H1 (cell line): Measurements from ENCODE around the gene ITPK1. TPM values are rescaled to one million over a fixed set of nuclear protein-coding genes. Genes with fewer than 3 reads are reported as not detected.

Source experiments
- BRCA1 ChIP-seq: IDR thresholded peaks from 2 replicates; pipeline ENCODE4 v1.6.1; 2012; ENCODE audit warnings: low read depth, low read length, improper control_type of control experiment
- CREB1 ChIP-seq: IDR thresholded peaks from 2 replicates; pipeline ENCODE4 v1.6.1; 2012; ENCODE audit warnings: inconsistent platforms
- NANOG ChIP-seq: IDR thresholded peaks from 2 replicates; pipeline ENCODE4 v1.6.1; 2011; ENCODE audit warnings: low read length, low read depth, mild to moderate bottlenecking, inconsistent platforms; ENCODE audit not compliant: insufficient read depth, poor library complexity, severe bottlenecking
- RBBP5 ChIP-seq: IDR thresholded peaks from 2 replicates; pipeline ENCODE4 v1.7.1; 2012; ENCODE audit warnings: low read depth, mild to moderate bottlenecking, inconsistent platforms, low read length, moderate library complexity, borderline replicate concordance
- SRF ChIP-seq: IDR thresholded peaks from 2 replicates; pipeline ENCODE4 v1.6.1; 2011; ENCODE audit warnings: mild to moderate bottlenecking, low read depth, low read length, moderate library complexity
- polyA plus RNA-seq, 7 experiments: library from polyadenylated mRNA; depleted of rRNA in 3 of 7; stranded (reverse) in 5 of 7; unstranded in 2 of 7; fragments of >200 nt in 5 of 7; fragments of 200-250 nt in 2 of 7; gene quantifications; 1 replicate in 5 of 7; 2 replicates in 1 of 7; 4 replicates in 1 of 7; pipeline versions ENCODE4 v1.2.1 to v1.2.3, GENCODE V29; 2011 to 2013; ENCODE audit warnings: missing spikeins in 2 of 7, mixed read lengths in 2 of 7
- total RNA-seq: library from RNA; stranded (reverse); fragmentation: NEBNext Ultra II Directional; extraction: Animal tissue kit (Norgen Biotek cat#: 25700); gene quantifications from 2 replicates; pipeline ENCODE4 v1.2.1, GENCODE V29; 2021
- TF ChIP-seq, protein P1 (sequence below): IDR thresholded peaks from 2 replicates; pipeline ENCODE4 v1.6.1; 2011; ENCODE audit warnings: low read depth, mild to moderate bottlenecking, low read length; ENCODE audit not compliant: insufficient read depth

ITPK1 gene
- total and polyA plus RNA-seq, 2 of the 8 experiments (the other 6 are each of a cell fraction or from before 2014, with no cell fraction given) = 108 to 143 TPM

DNA sequence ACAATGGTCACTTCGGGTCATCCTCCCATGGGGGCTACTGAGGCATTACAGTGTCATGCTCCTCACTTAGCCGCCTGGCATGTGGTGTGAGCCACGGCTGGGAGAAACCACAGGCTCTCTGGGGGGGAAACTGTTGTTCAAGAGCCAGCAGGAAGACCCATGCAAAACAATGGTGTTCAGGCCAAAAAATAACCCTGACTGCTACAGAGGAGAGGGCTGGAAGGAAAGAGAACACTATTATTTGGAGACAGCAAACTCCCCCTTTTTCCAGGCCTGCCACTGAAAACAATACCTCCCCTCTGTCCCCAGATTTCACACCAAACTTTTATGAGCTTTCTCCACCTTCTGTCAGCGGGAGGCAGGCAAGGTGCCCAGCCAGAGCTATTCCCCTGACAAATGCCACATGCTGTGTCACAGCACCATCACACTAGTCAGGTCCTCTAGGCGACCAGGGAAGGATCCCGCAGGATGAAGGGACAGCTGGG, 109.1 kb downstream of the ITPK1 start (continued):
- TF ChIP-seq, protein P1, sequence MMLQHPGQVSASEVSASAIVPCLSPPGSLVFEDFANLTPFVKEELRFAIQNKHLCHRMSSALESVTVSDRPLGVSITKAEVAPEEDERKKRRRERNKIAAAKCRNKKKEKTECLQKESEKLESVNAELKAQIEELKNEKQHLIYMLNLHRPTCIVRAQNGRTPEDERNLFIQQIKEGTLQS = no peak
- TF ChIP-seq SRF (no peak), CREB1 (no peak), RBBP5 (no peak), NANOG (no peak), BRCA1 (no peak)
